PC-9 (cell line): ENCODE measurements around the gene KRTAP5-11. TPM values are rescaled to one million over a fixed set of nuclear protein-coding genes. Genes with fewer than 3 reads are reported as not detected.
"Not testable (repeated sequence)": the region's sequence is repeated elsewhere in the genome, so short reads cannot be mapped to it uniquely, and the experiment has no call there.

Experiments
- BruUV-seq: library from RNA; stranded (reverse); fragments of 400-500 nt; replicated peaks from 2 replicates; lab custom pipeline; 2021; lab: Mats Ljungman, UMichigan
- CTCF ChIA-PET: fragments of 300-600 bp; sonication (Branson Sonifier 250); formaldehyde crosslinking; loops from one replicate; lab custom pipeline; 2022; ENCODE audit warnings: antibody characterized with exemption; lab: Charles Lee
- POLR2A ChIA-PET: fragments of 300-600 bp; sonication (Branson Sonifier 250); formaldehyde crosslinking; loops from one replicate; lab custom pipeline; 2022; ENCODE audit warnings: antibody characterized with exemption; ENCODE audit not compliant: unreplicated experiment; lab: Charles Lee
- DNase-seq, 2 experiments: peaks; one replicate each; pipeline versions ENCODE4 v3.0.0 to v3.0.0-alpha.2; 2015 to 2022; ENCODE audit warnings: mixed read lengths in 1 of 2
- H2AFZ ChIP-seq: fragments of 200-600 bp; sonication (generic); 2 replicates; pipeline ENCODE4 v1.8.1; 2017; ENCODE audit warnings: antibody characterized with exemption
- H3F3A ChIP-seq: fragments of 200-600 bp; sonication (generic); 2 replicates; pipeline ENCODE4 v1.8.1; 2017; ENCODE audit warnings: antibody characterized with exemption, mild to moderate bottlenecking, low read depth; ENCODE audit not compliant: insufficient read depth
- H3K27ac ChIP-seq: fragments of 200-600 bp; sonication (generic); 2 replicates; pipeline ENCODE4 v1.6.1; 2016; ENCODE audit warnings: mixed run types
- H3K27me3 ChIP-seq: fragments of 200-600 bp; sonication (generic); 2 replicates; pipeline ENCODE4 v1.6.1; 2016; ENCODE audit warnings: low read depth, mixed run types; ENCODE audit not compliant: insufficient read depth
- H3K36me3 ChIP-seq: fragments of 200-600 bp; sonication (generic); 2 replicates; pipeline ENCODE4 v1.6.1; 2016; ENCODE audit warnings: low read depth, mixed run types
- H3K4me1 ChIP-seq: fragments of 200-600 bp; sonication (generic); replicated peaks from 2 replicates; pipeline ENCODE4 v1.6.1; 2016; ENCODE audit warnings: mixed run types; ENCODE audit not compliant: insufficient read depth
- H3K4me2 ChIP-seq: fragments of 200-600 bp; sonication (generic); 2 replicates; pipeline ENCODE4 v1.6.1; 2017; ENCODE audit warnings: mixed run types
- H3K4me3 ChIP-seq: fragments of 200-600 bp; sonication (generic); 2 replicates; pipeline ENCODE4 v1.6.1; 2016; ENCODE audit warnings: mixed run types
- H3K79me2 ChIP-seq: fragments of 200-600 bp; sonication (generic); 2 replicates; pipeline ENCODE4 v1.6.1; 2017; ENCODE audit warnings: low read depth, mixed run types
- H3K9me2 ChIP-seq: fragments of 200-600 bp; sonication (generic); 2 replicates; pipeline ENCODE4 v1.8.1; 2017; ENCODE audit warnings: mild to moderate bottlenecking; ENCODE audit not compliant: insufficient read depth
- H3K9me3 ChIP-seq: fragments of 200-600 bp; sonication (generic); 2 replicates; pipeline ENCODE4 v1.8.1; 2016; ENCODE audit warnings: low read depth; ENCODE audit not compliant: insufficient read depth
- H4K20me1 ChIP-seq: fragments of 200-600 bp; sonication (generic); 2 replicates; pipeline ENCODE4 v1.8.1; 2017; ENCODE audit not compliant: insufficient read depth
- EZH2 ChIP-seq: fragments of 200-600 bp; sonication (generic); IDR thresholded peaks from 2 replicates; pipeline ENCODE4 v1.8.0; 2017; ENCODE audit warnings: antibody characterized with exemption, low read depth
- intact Hi-C: fragments of 100-400 bp; cut with micrococcal nuclease; formaldehyde crosslinking; loops from one replicate; pipeline ENCODE4 v1.10.0; 2022; ENCODE audit not compliant: unreplicated experiment
- total RNA-seq: library from RNA; stranded (reverse); gene quantifications from 2 replicates; pipeline ENCODE4 v1.2.3, GENCODE V29; 2021
- TF ChIP-seq, protein P1 (sequence below): fragments of 200-600 bp; sonication (generic); conservative IDR thresholded peaks from 2 replicates; pipeline ENCODE4 v1.6.1; 2017; ENCODE audit warnings: mixed run types, antibody characterized with exemption, mild to moderate bottlenecking, moderate library complexity

Gene KRTAP5-11
- total RNA-seq, 1 experiment from 2014 or later: not detected

- H2AFZ ChIP-seq: no peak overlapping the region
- no TSS peak for BruUV-seq
- ChIA-PET POLR2A (no interaction called here), CTCF (interaction anchor here (0.6 to 0.9 kb wide), 2 partner anchors 11 to 382 kb away, joined by 3 read pairs; no protein-coding TSS in a partner anchor)
- H4K20me1 ChIP-seq: no peaks in the 10 kb centered on the region
- H3K9me3 ChIP-seq: no peaks in the 10 kb centered on the region
- no peak overlapping the region for H3K4me2 ChIP-seq
- peaks cover 15% of the 10 kb centered on the region for H3K27me3 ChIP-seq
- no peaks in the 10 kb centered on the region for H3K79me2 ChIP-seq
- H3F3A ChIP-seq: no peaks in the 10 kb centered on the region
- H3K4me3 ChIP-seq: no peak overlapping the region
- no peaks in the 10 kb centered on the region for H3K9me2 ChIP-seq
- TF ChIP-seq, protein P1, sequence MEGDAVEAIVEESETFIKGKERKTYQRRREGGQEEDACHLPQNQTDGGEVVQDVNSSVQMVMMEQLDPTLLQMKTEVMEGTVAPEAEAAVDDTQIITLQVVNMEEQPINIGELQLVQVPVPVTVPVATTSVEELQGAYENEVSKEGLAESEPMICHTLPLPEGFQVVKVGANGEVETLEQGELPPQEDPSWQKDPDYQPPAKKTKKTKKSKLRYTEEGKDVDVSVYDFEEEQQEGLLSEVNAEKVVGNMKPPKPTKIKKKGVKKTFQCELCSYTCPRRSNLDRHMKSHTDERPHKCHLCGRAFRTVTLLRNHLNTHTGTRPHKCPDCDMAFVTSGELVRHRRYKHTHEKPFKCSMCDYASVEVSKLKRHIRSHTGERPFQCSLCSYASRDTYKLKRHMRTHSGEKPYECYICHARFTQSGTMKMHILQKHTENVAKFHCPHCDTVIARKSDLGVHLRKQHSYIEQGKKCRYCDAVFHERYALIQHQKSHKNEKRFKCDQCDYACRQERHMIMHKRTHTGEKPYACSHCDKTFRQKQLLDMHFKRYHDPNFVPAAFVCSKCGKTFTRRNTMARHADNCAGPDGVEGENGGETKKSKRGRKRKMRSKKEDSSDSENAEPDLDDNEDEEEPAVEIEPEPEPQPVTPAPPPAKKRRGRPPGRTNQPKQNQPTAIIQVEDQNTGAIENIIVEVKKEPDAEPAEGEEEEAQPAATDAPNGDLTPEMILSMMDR: no peak
- no peak for TF ChIP-seq EZH2
- no peaks in the 10 kb centered on the region for H3K36me3 ChIP-seq
- no peak overlapping the region for H3K27ac ChIP-seq
- no peak for DNase-seq
- H3K4me1 ChIP-seq: peaks cover 12% of the 10 kb centered on the region; the same call in 1 of the 2 replicates
- intact Hi-C loops: no loop called here
These were observed 13.8 kb downstream of the KRTAP5-11 start for GRCh38 chr11:71568704-71569349.

DNA sequence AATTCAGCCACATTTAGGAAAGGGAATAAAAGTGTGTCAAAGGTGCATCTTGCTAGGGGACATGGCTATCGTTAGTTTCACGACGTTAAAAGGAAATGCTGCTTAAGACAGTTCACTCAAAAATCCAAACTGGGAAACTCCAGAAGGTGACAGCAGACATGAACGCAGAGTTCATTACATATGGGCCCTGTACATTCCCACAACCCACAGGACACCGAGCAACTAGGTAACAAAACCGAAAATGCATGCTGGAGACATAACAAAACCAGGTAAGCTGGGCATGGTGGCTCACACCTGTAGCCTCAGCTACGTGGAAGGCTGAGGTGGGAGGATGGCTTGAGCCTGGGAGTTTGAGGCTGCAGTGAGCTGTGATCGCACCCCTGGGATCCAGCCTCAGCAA is 15.0 kb downstream of the KRTAP5-11 start:
- H2AFZ ChIP-seq, H4K20me1 ChIP-seq, H3K9me3 ChIP-seq, DNase-seq, H3K9me2 ChIP-seq, H3K4me2 ChIP-seq, H3K27ac ChIP-seq, POLR2A ChIA-PET, H3K36me3 ChIP-seq, H3K4me3 ChIP-seq, CTCF ChIA-PET, H3K79me2 ChIP-seq, BruUV-seq, H3F3A ChIP-seq: not testable (repeated sequence)
- Histone ChIP-seq H3K27me3 (peaks cover 14% of the 10 kb centered on the region), H3K4me1 (peaks cover 12% of the 10 kb centered on the region; the same call in 1 of the 2 replicates)
- intact Hi-C loops: loop anchor here (2.0 kb wide), 1 partner anchor 87 kb away; no protein-coding TSS in a partner anchor

GRCh38 chr11:71566626-71567599 is 15.8 kb downstream of the KRTAP5-11 start:
- H3F3A ChIP-seq, H4K20me1 ChIP-seq, H3K36me3 ChIP-seq, H3K9me2 ChIP-seq, BruUV-seq, CTCF ChIA-PET, H3K27ac ChIP-seq, DNase-seq, H2AFZ ChIP-seq, H3K9me3 ChIP-seq, H3K4me2 ChIP-seq, H3K4me3 ChIP-seq, H3K79me2 ChIP-seq: not testable (repeated sequence)
- intact Hi-C loops: loop anchor here (2.0 kb wide), 1 partner anchor 86 kb away; no protein-coding TSS in a partner anchor
- POLR2A ChIA-PET: interaction anchor here (0.6 kb wide), 1 partner anchor 1039 kb away, joined by 7 read pairs; no protein-coding TSS in a partner anchor
- Histone ChIP-seq H3K4me1 (peaks cover 12% of the 10 kb centered on the region; the same call in 1 of the 2 replicates), H3K27me3 (peaks cover 20% of the 10 kb centered on the region)
